ENCODE data around the gene DAPK3.
"Not testable (repeated sequence)": the region's sequence is repeated elsewhere in the genome, so short reads cannot be mapped to it uniquely, and the experiment has no call there.

Gene DAPK3

GRCh38 chr19:4010808-4011110, 39.9 kb upstream of the DAPK3 start:
- no peak overlapping the region for H3K27ac ChIP-seq
- TF ChIP-seq ZFX (IDR thresholded peaks at IDR 0.05; ENCODE audit: borderline replicate concordance), result no peak

- H3K27ac ChIP-seq, result no peak overlapping the region
- TF ChIP-seq ZFX (IDR thresholded peaks at IDR 0.05; ENCODE audit: borderline replicate concordance) (no peak), CTCF (IDR thresholded peaks at IDR 0.05) (no peak)
These were observed 39.3 kb upstream of the DAPK3 start for GRCh38 chr19:4009990-4010807.

GRCh38 chr19:4007836-4008539, 37.1 kb upstream of the DAPK3 start:
- no peak for TF ChIP-seq CTCF (IDR thresholded peaks at IDR 0.05)
- TF ChIP-seq ZFX (IDR thresholded peaks at IDR 0.05; ENCODE audit: borderline replicate concordance), result no peak
- peak overlapping the region; percentile 83 for H3K27ac ChIP-seq

GRCh38 chr19:4007021-4007835, 36.3 kb upstream of the DAPK3 start, which contains the start of gene PIAS4:
Gene PIAS4 (plus strand): TSS chr19:4007736. CDS start chr19:4007761, 25 bp downstream.
- peak within 1 kb of the TSS; percentile 83 for H3K27ac ChIP-seq
- TF ChIP-seq CTCF (IDR thresholded peaks at IDR 0.05) (no peak), ZFX (IDR thresholded peaks at IDR 0.05; ENCODE audit: borderline replicate concordance) (no peak)

GRCh38 chr19:4005436-4005835, 34.5 kb upstream of the DAPK3 start:
- H3K27ac ChIP-seq, result not testable (repeated sequence)

- not testable (repeated sequence) for H3K27ac ChIP-seq
These were observed 29.9 kb upstream of the DAPK3 start for GRCh38 chr19:4000798-4001197.

GRCh38 chr19:3998667-3999412, 27.9 kb upstream of the DAPK3 start:
- not testable (repeated sequence) for H3K27ac ChIP-seq

GRCh38 chr19:3995607-3996006, 24.7 kb upstream of the DAPK3 start:
- H3K27ac ChIP-seq, result no peak overlapping the region; the same call in 1 of the 2 replicates
- TF ChIP-seq CTCF (IDR thresholded peaks at IDR 0.05) (no peak), ZFX (IDR thresholded peaks at IDR 0.05; ENCODE audit: borderline replicate concordance) (no peak)

- peak overlapping the region; percentile 93 for H3K27ac ChIP-seq
- TF ChIP-seq CTCF (IDR thresholded peaks at IDR 0.05), result no peak
These were observed 19.9 kb upstream of the DAPK3 start for GRCh38 chr19:3990815-3991117.
